K562 (cell line): Measurements from ENCODE around the gene GALT. TPM values are rescaled to one million over a fixed set of nuclear protein-coding genes. Genes with fewer than 3 reads are reported as not detected.

Experiments used
- DACH1 ChIP-seq: fragments of 450-650 bp; IDR thresholded peaks from 2 replicates; pipeline ENCODE4 v1.6.1; 2018; ENCODE audit not compliant: partially characterized antibody
- EGR1 ChIP-seq: fragments of 450-650 bp; conservative IDR thresholded peaks from 2 replicates; pipeline ENCODE4 v1.6.1; 2017; ENCODE audit warnings: mild to moderate bottlenecking
- FOSL1 ChIP-seq: fragments of 200-800 bp; sonication (Bioruptor generic); conservative IDR thresholded peaks from 2 replicates; pipeline ENCODE4 v1.6.1; 2016; ENCODE audit warnings: missing genetic modification characterization, missing compliant biosample characterization
- FOXJ2 ChIP-seq: fragments of 200-800 bp; sonication (Bioruptor generic); IDR thresholded peaks from 2 replicates; pipeline ENCODE4 v1.6.1; 2016; ENCODE audit warnings: missing genetic modification characterization, missing compliant biosample characterization
- FOXM1 ChIP-seq, 2 experiments: fragments of 450-650 bp in 1 of 2; sonication (generic) in 1 of 2; formaldehyde crosslinking in 1 of 2; IDR thresholded peaks; 2 replicates each; pipeline versions ENCODE4 v1.6.1 to v1.9.0; 2017 to 2022; ENCODE audit warnings: low read depth in 2 of 2, mild to moderate bottlenecking in 2 of 2, missing genetic modification reagents in 1 of 2, moderate library complexity in 1 of 2
- HDAC3 ChIP-seq: fragments of 450-650 bp; IDR thresholded peaks from 2 replicates; pipeline ENCODE4 v1.6.1; 2018; ENCODE audit warnings: borderline replicate concordance, mild to moderate bottlenecking, moderate library complexity; ENCODE audit not compliant: partially characterized antibody
- HOXB6 ChIP-seq: fragments of 250-450 bp; sonication (Bioruptor Pico); IDR thresholded peaks from 2 replicates; pipeline ENCODE4 v1.5.1; 2022; ENCODE audit warnings: mild to moderate bottlenecking, borderline replicate concordance
- MCM7 ChIP-seq, 2 experiments: fragments of 450-650 bp; IDR thresholded peaks; 2 replicates each; pipeline ENCODE4 v1.6.1; 2016 to 2018
- MYBL2 ChIP-seq, 2 experiments: fragments of 450-650 bp in 1 of 2; sonication (generic) in 1 of 2; formaldehyde crosslinking in 1 of 2; IDR thresholded peaks; 2 replicates each; pipeline versions ENCODE4 v1.6.1 to v1.8.1; 2017 to 2022; ENCODE audit warnings: borderline replicate concordance in 1 of 2, inconsistent platforms in 1 of 2, low read depth in 1 of 2, mild to moderate bottlenecking in 1 of 2, missing genetic modification reagents in 1 of 2, moderate library complexity in 1 of 2
- NFYB ChIP-seq: IDR thresholded peaks from 2 replicates; pipeline ENCODE4 v1.6.1; 2011; ENCODE audit warnings: mild to moderate bottlenecking, moderate library complexity; ENCODE audit not compliant: insufficient read length; ENCODE audit errors: extremely low read depth
- NR2F6 ChIP-seq: fragments of 450-650 bp; formaldehyde crosslinking; IDR thresholded peaks from 2 replicates; pipeline ENCODE4 v1.4.0; 2020; ENCODE audit warnings: mild to moderate bottlenecking
- RBBP5 ChIP-seq: fragments of 200-600 bp; sonication (generic); IDR thresholded peaks from 2 replicates; pipeline ENCODE4 v1.6.1; 2012; ENCODE audit warnings: borderline replicate concordance, mild to moderate bottlenecking, low read length, control low read depth, inconsistent platforms; ENCODE audit not compliant: insufficient read depth, poor library complexity, severe bottlenecking
- RBM39 ChIP-seq: fragments of 200-400 bp; formaldehyde crosslinking; optimal IDR thresholded peaks from 2 replicates; pipeline ENCODE3; 2018; ENCODE audit warnings: low read depth, low read length
- TBL1XR1 ChIP-seq, 2 experiments: IDR thresholded peaks; 2 replicates each; pipeline ENCODE4 v1.6.1; 2012; ENCODE audit warnings: improper control_type of control experiment in 2 of 2, low read length in 2 of 2, mild to moderate bottlenecking in 1 of 2
- TCF7 ChIP-seq: sonication (generic); IDR thresholded peaks from 2 replicates; pipeline ENCODE4 v1.6.1; 2016; ENCODE audit warnings: antibody characterized with exemption, borderline replicate concordance
- USF1 ChIP-seq: sonication (generic); formaldehyde crosslinking; IDR thresholded peaks from 2 replicates; pipeline ENCODE4 v1.9.0; 2022; ENCODE audit warnings: mild to moderate bottlenecking, missing genetic modification reagents
- YY1 ChIP-seq, 3 experiments: IDR thresholded peaks; 2 replicates each; pipeline ENCODE4 v1.6.1; 2011; ENCODE audit warnings: low read length in 2 of 3, mild to moderate bottlenecking in 2 of 3, moderate library complexity in 2 of 3, borderline replicate concordance in 1 of 3, control low read depth in 1 of 3, low read depth in 1 of 3; ENCODE audit not compliant: insufficient read depth in 3 of 3, insufficient replicate concordance in 2 of 3, control insufficient read depth in 1 of 3, insufficient read length in 1 of 3; ENCODE audit errors: extremely low read depth in 1 of 3
- polyA plus RNA-seq, 8 experiments: library from polyadenylated mRNA; depleted of rRNA in 4 of 8; stranded (reverse) in 5 of 8; unstranded in 3 of 8; fragments of >200 nt; fragmentation: Nextera tagmentation in 2 of 8; fragmentation: Illumina TruSeq in 1 of 8; extraction: Ambion mirVana in 2 of 8; extraction: Trizol in 1 of 8; gene quantifications; 2 replicates each; pipeline versions ENCODE4 v1.2.1 to v1.2.3, GENCODE V29; 2011 to 2014; ENCODE audit warnings: inconsistent platforms in 1 of 8, missing spikeins in 1 of 8
- total RNA-seq, 7 experiments: library from RNA; depleted of rRNA in 6 of 7; stranded (reverse); fragments of >200 nt in 6 of 7; fragmentation: Illumina TruSeq in 2 of 7; extraction: Trizol in 2 of 7; gene quantifications; 2 replicates each; pipeline versions ENCODE4 v1.2.1 to v1.2.3, GENCODE V29; 2011 to 2021; ENCODE audit warnings: low replicate concordance in 1 of 7
- TF ChIP-seq, protein P1 (sequence below): IDR thresholded peaks from 3 replicates; pipeline ENCODE4 v1.6.1; 2011; ENCODE audit warnings: borderline replicate concordance, mild to moderate bottlenecking, moderate library complexity; ENCODE audit not compliant: insufficient read length; ENCODE audit errors: extremely low read depth
- TF ChIP-seq, protein P2 (sequence below), 2 experiments: fragments of 450-650 bp; IDR thresholded peaks; 2 replicates each; pipeline ENCODE4 v1.6.1; 2016

Gene GALT
- total and polyA plus RNA-seq, 9 of the 15 experiments (the other 6 are each of a cell fraction or from before 2014, with no cell fraction given): 7.3 to 29.2 (median 15.6) TPM

- TF ChIP-seq YY1 (IDR thresholded peaks at IDR 0.05; ENCODE audit: borderline replicate concordance in 1 of 3, control insufficient read depth in 1 of 3, extremely low read depth in 1 of 3, insufficient read depth in 3 of 3, insufficient read length in 1 of 3, insufficient replicate concordance in 2 of 3, low read depth in 1 of 3, low read length in 2 of 3): no peak
- TF ChIP-seq HDAC3: peak; percentile 61
- TF ChIP-seq USF1: no peak
- TF ChIP-seq HOXB6: no peak
- TF ChIP-seq FOXM1 (IDR thresholded peaks at IDR 0.05; ENCODE audit: low read depth): no peak
- TF ChIP-seq FOXM1 (CRISPR knock-in tag; IDR thresholded peaks at IDR 0.05; ENCODE audit: low read depth): no peak
- TF ChIP-seq, protein P1, sequence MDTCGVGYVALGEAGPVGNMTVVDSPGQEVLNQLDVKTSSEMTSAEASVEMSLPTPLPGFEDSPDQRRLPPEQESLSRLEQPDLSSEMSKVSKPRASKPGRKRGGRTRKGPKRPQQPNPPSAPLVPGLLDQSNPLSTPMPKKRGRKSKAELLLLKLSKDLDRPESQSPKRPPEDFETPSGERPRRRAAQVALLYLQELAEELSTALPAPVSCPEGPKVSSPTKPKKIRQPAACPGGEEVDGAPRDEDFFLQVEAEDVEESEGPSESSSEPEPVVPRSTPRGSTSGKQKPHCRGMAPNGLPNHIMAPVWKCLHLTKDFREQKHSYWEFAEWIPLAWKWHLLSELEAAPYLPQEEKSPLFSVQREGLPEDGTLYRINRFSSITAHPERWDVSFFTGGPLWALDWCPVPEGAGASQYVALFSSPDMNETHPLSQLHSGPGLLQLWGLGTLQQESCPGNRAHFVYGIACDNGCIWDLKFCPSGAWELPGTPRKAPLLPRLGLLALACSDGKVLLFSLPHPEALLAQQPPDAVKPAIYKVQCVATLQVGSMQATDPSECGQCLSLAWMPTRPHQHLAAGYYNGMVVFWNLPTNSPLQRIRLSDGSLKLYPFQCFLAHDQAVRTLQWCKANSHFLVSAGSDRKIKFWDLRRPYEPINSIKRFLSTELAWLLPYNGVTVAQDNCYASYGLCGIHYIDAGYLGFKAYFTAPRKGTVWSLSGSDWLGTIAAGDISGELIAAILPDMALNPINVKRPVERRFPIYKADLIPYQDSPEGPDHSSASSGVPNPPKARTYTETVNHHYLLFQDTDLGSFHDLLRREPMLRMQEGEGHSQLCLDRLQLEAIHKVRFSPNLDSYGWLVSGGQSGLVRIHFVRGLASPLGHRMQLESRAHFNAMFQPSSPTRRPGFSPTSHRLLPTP: no peak
- peak; percentile 30 for TF ChIP-seq FOSL1 (tag)
- TF ChIP-seq EGR1: peak; percentile 99
- no peak for TF ChIP-seq NFYB
- no peak for TF ChIP-seq RBM39
- no peak for TF ChIP-seq MCM7 (IDR thresholded peaks at IDR 0.05)
- no peak for TF ChIP-seq MYBL2 (IDR thresholded peaks at IDR 0.05; ENCODE audit: low read depth)
- no peak for TF ChIP-seq MYBL2 (CRISPR knock-in tag; IDR thresholded peaks at IDR 0.05; ENCODE audit: borderline replicate concordance)
- TF ChIP-seq TBL1XR1 (IDR thresholded peaks at IDR 0.05; ENCODE audit: low read length in 2 of 2): peak in 1 of 2 experiments; percentile 68; a peak in 2 of 4 replicates
- no peak for TF ChIP-seq RBBP5
- TF ChIP-seq, protein P2, sequence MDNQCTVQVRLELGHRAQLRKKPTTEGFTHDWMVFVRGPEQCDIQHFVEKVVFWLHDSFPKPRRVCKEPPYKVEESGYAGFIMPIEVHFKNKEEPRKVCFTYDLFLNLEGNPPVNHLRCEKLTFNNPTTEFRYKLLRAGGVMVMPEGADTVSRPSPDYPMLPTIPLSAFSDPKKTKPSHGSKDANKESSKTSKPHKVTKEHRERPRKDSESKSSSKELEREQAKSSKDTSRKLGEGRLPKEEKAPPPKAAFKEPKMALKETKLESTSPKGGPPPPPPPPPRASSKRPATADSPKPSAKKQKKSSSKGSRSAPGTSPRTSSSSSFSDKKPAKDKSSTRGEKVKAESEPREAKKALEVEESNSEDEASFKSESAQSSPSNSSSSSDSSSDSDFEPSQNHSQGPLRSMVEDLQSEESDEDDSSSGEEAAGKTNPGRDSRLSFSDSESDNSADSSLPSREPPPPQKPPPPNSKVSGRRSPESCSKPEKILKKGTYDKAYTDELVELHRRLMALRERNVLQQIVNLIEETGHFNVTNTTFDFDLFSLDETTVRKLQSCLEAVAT (IDR thresholded peaks at IDR 0.05): no peak; a peak in 1 of 4 replicates
- no peak for TF ChIP-seq FOXJ2 (tag)
- no peak for TF ChIP-seq NR2F6
- TF ChIP-seq DACH1: no peak
- TF ChIP-seq TCF7: no peak
Observed at GRCh38 chr9:34665381-34666250, 19.1 kb downstream of the GALT start (continued).
